NCI-H2196 (cell line): Measurements from ENCODE around the gene RAB44.

Experiments
- DNase-seq: peaks from one replicate; lab custom pipeline; 2025; ENCODE audit not compliant: unreplicated experiment; lab: John Stamatoyannopoulos, UW

Gene RAB44

GRCh38 chr6:36751833-36752186 is 54.2 kb downstream of the RAB44 start:
- DNase-seq = no peak

GRCh38 chr6:36752187-36752885 is 54.7 kb downstream of the RAB44 start:
- peak; percentile 83 for DNase-seq

GRCh38 chr6:36752886-36753506 is 55.4 kb downstream of the RAB44 start:
- DNase-seq = no peak

GRCh38 chr6:36753671-36754405 is 56.2 kb downstream of the RAB44 start:
- no peak for DNase-seq

GRCh38 chr6:36754582-36755434 is 57.2 kb downstream of the RAB44 start:
- no peak for DNase-seq

GRCh38 chr6:36755435-36756348 is 58.1 kb downstream of the RAB44 start:
- DNase-seq = no peak

GRCh38 chr6:36756786-36757185 is 59.2 kb downstream of the RAB44 start:
- DNase-seq = no peak

- DNase-seq = no peak
Observed at GRCh38 chr6:36757206-36757605, 59.6 kb downstream of the RAB44 start.

- no peak for DNase-seq
Observed at GRCh38 chr6:36757943-36758508, 60.4 kb downstream of the RAB44 start.

- no peak for DNase-seq
Observed at GRCh38 chr6:36758516-36759147, 61.0 kb downstream of the RAB44 start.

GRCh38 chr6:36759148-36759759 is 61.6 kb downstream of the RAB44 start:
- peak; percentile 85 for DNase-seq

GRCh38 chr6:36760685-36761435 is 63.2 kb downstream of the RAB44 start:
- no peak for DNase-seq

- DNase-seq = no peak
Observed at GRCh38 chr6:36762123-36762522, 64.5 kb downstream of the RAB44 start.

- DNase-seq = no peak
Observed at GRCh38 chr6:36765190-36765589, 67.6 kb downstream of the RAB44 start.

GRCh38 chr6:36765594-36766398 is 68.2 kb downstream of the RAB44 start:
- DNase-seq = peak; percentile 79

GRCh38 chr6:36766399-36766945 is 68.8 kb downstream of the RAB44 start:
- DNase-seq = no peak

GRCh38 chr6:36769183-36769675 is 71.6 kb downstream of the RAB44 start:
- no peak for DNase-seq
